ENCODE measurements around the gene ZNF428. TPM values are rescaled to one million over a fixed set of nuclear protein-coding genes. Genes with fewer than 3 reads are reported as not detected.

Gene ZNF428
- total RNA-seq, 1 experiment from 2014 or later = 39.6 TPM

GRCh38 chr19:43570174-43570791, 49.1 kb downstream of the ZNF428 start (continued):
- no peak for TF ChIP-seq REST (IDR thresholded peaks at IDR 0.05; ENCODE audit: low read depth)
- TF ChIP-seq CTCF (IDR thresholded peaks at IDR 0.05 in 2 of 3, conservative IDR thresholded peaks at IDR 0.05 in 1 of 3; ENCODE audit: borderline replicate concordance in 1 of 3, insufficient read depth in 1 of 3, low read depth in 2 of 3, low read length in 2 of 3) = no peak
- no peak for TF ChIP-seq EZH2phosphoT487 (IDR thresholded peaks at IDR 0.05; ENCODE audit: borderline replicate concordance)
- no peak for TF ChIP-seq CEBPB (IDR thresholded peaks at IDR 0.05; ENCODE audit: low read depth)
- no peak for TF ChIP-seq ELF1 (IDR thresholded peaks at IDR 0.05; ENCODE audit: borderline replicate concordance, low read depth)
- no peak for TF ChIP-seq TCF7L2 (IDR thresholded peaks at IDR 0.05; ENCODE audit: borderline replicate concordance, extremely low read depth, insufficient read depth, insufficient read length)
- no peak for TF ChIP-seq POLR2AphosphoS5 (IDR thresholded peaks at IDR 0.05; ENCODE audit: low read depth, low read length)
- no peak for TF ChIP-seq ZFX (IDR thresholded peaks at IDR 0.05)
- TF ChIP-seq ATF3 (IDR thresholded peaks at IDR 0.05) = no peak
- no peak for TF ChIP-seq MAX (IDR thresholded peaks at IDR 0.05)

Data from HCT116 (cell line).